Liver (tissue), 9 donors: Measurements from ENCODE around the gene CDC45. TPM values are rescaled to one million over a fixed set of nuclear protein-coding genes. Genes with fewer than 3 reads are reported as not detected.
"Not testable (repeated sequence)": the region's sequence is repeated elsewhere in the genome, so short reads cannot be mapped to it uniquely, and the experiment has no call there.

Experiments used
- DNase-seq: peaks from one replicate; pipeline ENCODE4 v3.0.0-alpha.2; 2017; ENCODE audit warnings: low spot score
- H3K27ac ChIP-seq, 2 donors: one replicate each; pipeline ENCODE4 v1.7.0; 2013; ENCODE audit warnings: inconsistent platforms in 2 of 2, low read length in 2 of 2, control low read depth in 1 of 2, low read depth in 1 of 2, mild to moderate bottlenecking in 1 of 2
- H3K27me3 ChIP-seq, 4 donors: one replicate each; pipeline versions ENCODE4 v1.6.1 to v1.7.0; 2013; ENCODE audit warnings: low read length in 3 of 4, inconsistent platforms in 1 of 4, mild to moderate bottlenecking in 1 of 4, moderate library complexity in 1 of 4; ENCODE audit not compliant: control insufficient read depth in 4 of 4, insufficient read depth in 4 of 4
- H3K36me3 ChIP-seq, 4 donors: one replicate each; pipeline versions ENCODE4 v1.6.1 to v1.7.0; 2013; ENCODE audit warnings: low read length in 3 of 4, mild to moderate bottlenecking in 3 of 4, low read depth in 1 of 4, moderate library complexity in 1 of 4; ENCODE audit not compliant: control insufficient read depth in 4 of 4, insufficient read depth in 3 of 4
- H3K4me1 ChIP-seq, 4 donors: one replicate each; pipeline versions ENCODE4 v1.6.1 to v1.7.0; 2013; ENCODE audit warnings: low read length in 3 of 4, mild to moderate bottlenecking in 3 of 4, moderate library complexity in 1 of 4; ENCODE audit not compliant: control insufficient read depth in 4 of 4, insufficient read depth in 4 of 4
- H3K4me3 ChIP-seq, 3 donors: one replicate each; pipeline versions ENCODE4 v1.6.1 to v1.7.0; 2013; ENCODE audit warnings: low read length in 3 of 3, control low read depth in 1 of 3, low read depth in 1 of 3, mild to moderate bottlenecking in 1 of 3
- H3K9ac ChIP-seq, 2 donors: one replicate each; pipeline ENCODE4 v1.7.0; 2013; ENCODE audit warnings: low read length in 2 of 2, mild to moderate bottlenecking in 2 of 2, moderate library complexity in 2 of 2, control low read depth in 1 of 2, low read depth in 1 of 2
- H3K9me3 ChIP-seq, 4 donors: one replicate each; pipeline versions ENCODE4 v1.6.1 to v1.7.0; 2013; ENCODE audit warnings: low read length in 3 of 4; ENCODE audit not compliant: control insufficient read depth in 4 of 4
- EGR1 ChIP-seq, 2 donors: IDR thresholded peaks; 2 replicates each; pipeline ENCODE4 v1.6.1; 2016 to 2018; ENCODE audit warnings: antibody characterized with exemption in 2 of 2, low read depth in 2 of 2
- GABPA ChIP-seq, 2 donors: IDR thresholded peaks in 1 of 2; conservative IDR thresholded peaks in 1 of 2; 2 replicates each; pipeline ENCODE4 v1.6.1; 2016; ENCODE audit warnings: antibody characterized with exemption in 2 of 2, mild to moderate bottlenecking in 1 of 2, moderate library complexity in 1 of 2
- JUND ChIP-seq, 2 donors: IDR thresholded peaks; 2 replicates each; pipeline ENCODE4 v1.6.1; 2016; ENCODE audit warnings: antibody characterized with exemption in 2 of 2
- REST ChIP-seq: IDR thresholded peaks from 2 replicates; pipeline ENCODE4 v1.6.1; 2016; ENCODE audit warnings: antibody characterized with exemption, mild to moderate bottlenecking
- ZBTB33 ChIP-seq: IDR thresholded peaks from 2 replicates; pipeline ENCODE4 v1.6.1; 2016; ENCODE audit warnings: antibody characterized with exemption
- WGBS: extraction: QIAGEN DNeasy Blood & Tissue Kit; methylation state at CpG from one replicate; pipeline ENCODE4 v1.1.7; 2013; 5-methylcytosine and 5-hydroxymethylcytosine counted together
- polyA plus RNA-seq, 2 donors: library from polyadenylated mRNA; stranded (reverse) in 1 of 2; unstranded in 1 of 2; fragments of 200-250 nt in 1 of 2; fragments of >200 nt in 1 of 2; fragmentation: Nextera tagmentation in 1 of 2; extraction: Ambion mirVana in 1 of 2; gene quantifications; one replicate each; pipeline versions ENCODE4 v1.2.1 to v1.2.3, GENCODE V29; 2013 to 2015
- total RNA-seq, 2 donors: library from RNA; depleted of rRNA; stranded (reverse); fragments of >200 nt; gene quantifications; one replicate each; pipeline ENCODE4 v1.2.3, GENCODE V29; 2014
- donor health status: healthy.
- donor health status: healthy.
- donor health status: healthy.
- donor health status: healthy.
- donor health status: healthy.

CDC45 gene
- total and polyA plus RNA-seq, 4 donors, result 0.33 to 15.5 (median 0.94) TPM

DNA sequence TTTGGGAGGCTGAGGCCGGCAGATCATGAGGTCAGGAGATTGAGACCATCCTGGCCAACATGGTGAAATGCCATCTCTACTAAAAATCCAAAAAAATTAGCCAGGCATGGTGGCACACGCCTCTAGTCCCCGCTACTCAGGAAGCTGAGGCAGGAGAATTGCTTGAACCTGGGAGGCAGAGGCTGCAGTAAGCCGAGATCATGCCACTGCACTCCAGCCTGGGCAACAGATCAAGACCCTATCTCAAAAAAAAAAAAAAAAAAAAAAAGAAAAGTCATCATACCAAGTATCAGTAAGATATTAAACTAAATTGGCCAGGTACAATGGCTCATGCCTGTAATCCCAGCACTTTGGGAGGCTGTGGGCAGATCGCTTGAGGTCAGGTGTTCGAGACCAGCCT is 51.6 kb downstream of the CDC45 start:
- H3K4me1 ChIP-seq, H3K9me3 ChIP-seq, H3K4me3 ChIP-seq, H3K27me3 ChIP-seq, DNase-seq, H3K27ac ChIP-seq, H3K9ac ChIP-seq, H3K36me3 ChIP-seq: not testable (repeated sequence)
- WGBS, result 90% methylated on average over 6 of the region's 6 CpGs

GRCh38 chr22:19533049-19533626 is 53.4 kb downstream of the CDC45 start:
- no peak for TF ChIP-seq JUND (IDR thresholded peaks at IDR 0.05)
- no peak for TF ChIP-seq GABPA (IDR thresholded peaks at IDR 0.05 in 1 of 2, conservative IDR thresholded peaks at IDR 0.05 in 1 of 2)
- TF ChIP-seq EGR1 (IDR thresholded peaks at IDR 0.05; ENCODE audit: low read depth in 2 of 2), result no peak
- no peak for TF ChIP-seq ZBTB33
- TF ChIP-seq REST, result no peak
- no peak for DNase-seq
- Histone ChIP-seq H3K27ac (no peak overlapping the region), H3K4me1 (no peaks in the 10 kb centered on the region), H3K9ac (no peak overlapping the region), H3K27me3 (no peaks in the 10 kb centered on the region), H3K4me3 (no peak overlapping the region), H3K9me3 (no peaks in the 10 kb centered on the region), H3K36me3 (no peaks in the 10 kb centered on the region)
- whole genome bisulfite sequencing, result 90% methylated on average over 8 of the region's 8 CpGs

DNA sequence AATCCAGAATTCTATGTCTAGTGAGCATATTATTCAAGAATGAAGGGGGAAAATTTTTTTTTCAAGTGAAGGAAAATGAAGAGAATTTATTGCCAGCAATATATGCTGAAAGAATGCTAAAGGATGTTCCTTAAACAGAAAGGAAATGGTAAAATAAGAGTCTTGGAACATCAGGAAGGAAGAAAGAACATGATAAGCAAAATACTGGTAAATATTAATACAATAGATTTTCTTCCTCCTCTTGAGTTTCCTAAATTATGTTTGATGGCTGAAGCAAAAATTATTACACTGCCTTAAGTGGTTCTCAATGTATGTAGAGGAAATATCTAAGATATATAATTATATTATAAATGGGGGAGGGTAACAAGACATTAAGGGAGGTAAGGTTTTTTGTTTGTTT is 54.1 kb downstream of the CDC45 start:
- no peak for DNase-seq
- Histone ChIP-seq H3K9me3 (no peaks in the 10 kb centered on the region), H3K4me1 (no peaks in the 10 kb centered on the region), H3K27me3 (no peaks in the 10 kb centered on the region), H3K4me3 (no peak overlapping the region), H3K36me3 (no peaks in the 10 kb centered on the region), H3K27ac (no peak overlapping the region), H3K9ac (no peak overlapping the region)
- TF ChIP-seq REST, result no peak
